Spleen (tissue), 11 donors: Measurements from ENCODE around the gene SLC39A3. TPM values are rescaled to one million over a fixed set of nuclear protein-coding genes. Genes with fewer than 3 reads are reported as not detected.
"Not testable (repeated sequence)": the region's sequence is repeated elsewhere in the genome, so short reads cannot be mapped to it uniquely, and the experiment has no call there.

Experiments
- DNase-seq: peaks from one replicate; pipeline ENCODE4 v3.0.0-alpha.2; 2020
- H3K27ac ChIP-seq, 8 donors: fragments of 200-600 bp; sonication (generic) in 7 of 8; 1 replicate in 4 of 8; 2 replicates in 4 of 8; pipeline versions ENCODE4 v1.5.0 to v1.8.0; 2016 to 2021; ENCODE audit warnings: inconsistent platforms in 4 of 8, mild to moderate bottlenecking in 4 of 8, moderate library complexity in 1 of 8
- H3K27me3 ChIP-seq, 7 donors: fragments of 200-600 bp; sonication (generic) in 6 of 7; replicated peaks in 1 of 7; 1 replicate in 4 of 7; 2 replicates in 3 of 7; pipeline versions ENCODE4 v1.5.0 to v1.8.0; 2016 to 2021; ENCODE audit warnings: inconsistent platforms in 3 of 7, mild to moderate bottlenecking in 1 of 7
- H3K36me3 ChIP-seq, 6 donors: fragments of 200-600 bp; sonication (generic) in 5 of 6; 1 replicate in 4 of 6; 2 replicates in 2 of 6; pipeline versions ENCODE4 v1.5.0 to v1.8.0; 2016 to 2021; ENCODE audit warnings: inconsistent platforms in 2 of 6
- H3K4me1 ChIP-seq, 6 donors: fragments of 200-600 bp; sonication (generic) in 5 of 6; 1 replicate in 3 of 6; 2 replicates in 3 of 6; pipeline versions ENCODE4 v1.5.0 to v1.8.0; 2016 to 2021; ENCODE audit warnings: inconsistent platforms in 3 of 6
- H3K4me3 ChIP-seq, 8 donors: fragments of 200-600 bp; sonication (generic) in 7 of 8; 1 replicate in 4 of 8; 2 replicates in 4 of 8; pipeline versions ENCODE4 v1.5.0 to v1.8.0; 2016 to 2021; ENCODE audit warnings: inconsistent platforms in 4 of 8, mild to moderate bottlenecking in 4 of 8, moderate library complexity in 2 of 8
- H3K9me3 ChIP-seq, 8 donors: fragments of 200-600 bp; sonication (generic) in 7 of 8; 1 replicate in 4 of 8; 2 replicates in 4 of 8; pipeline versions ENCODE4 v1.5.0 to v1.8.0; 2016 to 2021; ENCODE audit warnings: inconsistent platforms in 4 of 8
- CTCF ChIP-seq, 11 experiments: fragments of 200-600 bp in 7 of 11; fragments of 450-650 bp in 4 of 11; sonication (generic) in 4 of 11; IDR thresholded peaks in 8 of 11; conservative IDR thresholded peaks in 3 of 11; 1 replicate in 7 of 11; 2 replicates in 4 of 11; pipeline versions ENCODE4 v1.4.0 to v1.8.0; 2016 to 2021; ENCODE audit warnings: antibody characterized with exemption in 11 of 11, inconsistent platforms in 4 of 11, mild to moderate bottlenecking in 1 of 11
- POLR2A ChIP-seq, 3 donors: fragments of 450-650 bp; IDR thresholded peaks; one replicate each; pipeline ENCODE4 v1.5.1; 2017; ENCODE audit warnings: antibody characterized with exemption in 3 of 3, mild to moderate bottlenecking in 1 of 3
- POLR2AphosphoS5 ChIP-seq, 3 donors: sonication (generic); formaldehyde crosslinking; IDR thresholded peaks; one replicate each; pipeline ENCODE4 v1.5.1; 2017; ENCODE audit warnings: antibody characterized with exemption in 3 of 3
- WGBS, 5 donors: extraction: QIAGEN DNeasy Blood & Tissue Kit in 3 of 5; methylation state at CpG; one replicate each; pipeline versions ENCODE4 v1.1.5 to v1.1.7; 2013 to 2018; 5-methylcytosine and 5-hydroxymethylcytosine counted together
- intact Hi-C: fragments of 100-400 bp; cut with DNase I; formaldehyde crosslinking; loops from one replicate; pipeline ENCODE4 v1.15.0; 2023; ENCODE audit warnings: low total_unique reads
- polyA plus RNA-seq, 3 donors: library from polyadenylated mRNA; stranded (reverse); fragments of 200-250 nt; gene quantifications; one replicate each; pipeline ENCODE4 v1.2.1, GENCODE V29; 2013
- total RNA-seq, 7 donors: library from RNA; depleted of rRNA in 3 of 7; stranded (reverse); fragments of >200 nt in 3 of 7; fragmentation: NEBNext Ultra II Directional in 4 of 7; extraction: Animal tissue kit (Norgen Biotek cat#: 25700) in 4 of 7; gene quantifications; one replicate each; pipeline versions ENCODE4 v1.1.0 to v1.2.1, GENCODE V29; 2016 to 2021
- donor health status: healthy with polysubstance abuse.
- donor health status: DM: no; HTN: no; CAD: no; lungs with moderate emphysema.
- donor health status: DM: no; HTN: no; CAD: no.
- donor health status: Bipolar disorder and iron deficiency.
- donor health status: healthy.
- donor health status: DM: no; HTN: no; CAD: no.
- donor health status: DM: yes; HTN: yes; CAD: no.

SLC39A3 gene
- total and polyA plus RNA-seq, 10 donors, result 19.1 to 42.6 (median 27.4) TPM

GRCh38 chr19:2716275-2716650, 23.6 kb downstream of the SLC39A3 start:
- no peak for DNase-seq
- H3K9me3 ChIP-seq, result peaks cover 0 to 18% (median 12%) of the 10 kb centered on the region in 8 donors
- H3K27ac ChIP-seq, result no peak overlapping the region
- peaks cover 0 to 45% (median 16%) of the 10 kb centered on the region in 7 donors for H3K27me3 ChIP-seq
- intact Hi-C loops, result no loop called here
- no peak overlapping the region for H3K4me3 ChIP-seq
- WGBS, 5 donors, result 88 to 93% (median 90%) methylated on average over 18 to 19 of the region's 19 CpGs
- H3K4me1 ChIP-seq, result peaks cover 0 to 32% (median 19%) of the 10 kb centered on the region in 6 donors
- TF ChIP-seq POLR2AphosphoS5 (IDR thresholded peaks at IDR 0.05) (no peak), CTCF (IDR thresholded peaks at IDR 0.05 in 8 of 11, conservative IDR thresholded peaks at IDR 0.05 in 3 of 11) (no peak), POLR2A (IDR thresholded peaks at IDR 0.05) (no peak)
- H3K36me3 ChIP-seq, result no peaks in the 10 kb centered on the region

GRCh38 chr19:2715470-2716274, 24.1 kb downstream of the SLC39A3 start:
- H3K36me3 ChIP-seq, result no peaks in the 10 kb centered on the region
- intact Hi-C loops, result no loop called here
- peaks cover 0 to 18% (median 12%) of the 10 kb centered on the region in 8 donors for H3K9me3 ChIP-seq
- 88 to 95% (median 94%) methylated on average over 12 of the region's 12 CpGs for WGBS, 5 donors
- no peak for TF ChIP-seq CTCF (IDR thresholded peaks at IDR 0.05 in 8 of 11, conservative IDR thresholded peaks at IDR 0.05 in 3 of 11)
- no peak overlapping the region for H3K27ac ChIP-seq
- H3K4me1 ChIP-seq, result peaks cover 0 to 34% (median 18%) of the 10 kb centered on the region in 6 donors
- no peak for DNase-seq
- no peak overlapping the region for H3K4me3 ChIP-seq
- H3K27me3 ChIP-seq, result peaks cover 0 to 40% (median 12%) of the 10 kb centered on the region in 7 donors

GRCh38 chr19:2714531-2715269, 25.1 kb downstream of the SLC39A3 start:
- peaks cover 0 to 32% (median 12%) of the 10 kb centered on the region in 6 donors for H3K4me1 ChIP-seq
- WGBS, 5 donors, result 87 to 91% (median 90%) methylated on average over 14 to 16 of the region's 16 CpGs
- no peak overlapping the region for H3K27ac ChIP-seq
- intact Hi-C loops, result no loop called here
- TF ChIP-seq CTCF (IDR thresholded peaks at IDR 0.05 in 8 of 11, conservative IDR thresholded peaks at IDR 0.05 in 3 of 11) (no peak), POLR2AphosphoS5 (IDR thresholded peaks at IDR 0.05) (no peak), POLR2A (IDR thresholded peaks at IDR 0.05) (no peak)
- H3K9me3 ChIP-seq, result peaks cover 0 to 18% (median 12%) of the 10 kb centered on the region in 8 donors
- H3K36me3 ChIP-seq, result no peaks in the 10 kb centered on the region
- no peak overlapping the region for H3K4me3 ChIP-seq
- peaks cover 0 to 31% (median 2%) of the 10 kb centered on the region in 7 donors for H3K27me3 ChIP-seq
- no peak for DNase-seq

GRCh38 chr19:2714102-2714501, 25.7 kb downstream of the SLC39A3 start:
- 39 to 79% (median 68%) methylated on average over 1 of the region's 1 CpG for WGBS, 5 donors
- H3K9me3 ChIP-seq, result peaks cover 0 to 18% (median 12%) of the 10 kb centered on the region in 8 donors
- H3K27me3 ChIP-seq, result peaks cover 0 to 25% (median 0%) of the 10 kb centered on the region in 7 donors
- H3K36me3 ChIP-seq, intact Hi-C loops, H3K4me3 ChIP-seq, DNase-seq, H3K27ac ChIP-seq: not testable (repeated sequence)
- H3K4me1 ChIP-seq, result peaks cover 0 to 30% (median 10%) of the 10 kb centered on the region in 6 donors

- H3K4me3 ChIP-seq, intact Hi-C loops, H3K27ac ChIP-seq, H3K36me3 ChIP-seq, DNase-seq: not testable (repeated sequence)
- Histone ChIP-seq H3K4me1 (peaks cover 0 to 25% (median 10%) of the 10 kb centered on the region in 6 donors), H3K27me3 (peaks cover 0 to 16% (median 0%) of the 10 kb centered on the region in 7 donors), H3K9me3 (peaks cover 0 to 18% (median 12%) of the 10 kb centered on the region in 8 donors)
- WGBS, 5 donors, result 85 to 93% (median 92%) methylated on average over 3 of the region's 3 CpGs
Observed at GRCh38 chr19:2713170-2713569, 26.6 kb downstream of the SLC39A3 start.
